ENCODE results near the gene PHACTR1. TPM values are rescaled to one million over a fixed set of nuclear protein-coding genes. Genes with fewer than 3 reads are reported as not detected.

Gene PHACTR1
- total RNA-seq, 2 donors from 2014 or later, result 1.3 to 4.3 TPM

GRCh38 chr6:12987783-12988182, 271.2 kb downstream of the PHACTR1 start:
- no peak for DNase-seq (ENCODE audit: low spot score)
- H3K36me3 ChIP-seq, result no peaks in the 10 kb centered on the region
- H3K4me3 ChIP-seq, result no peak overlapping the region
- TF ChIP-seq POLR2AphosphoS5 (IDR thresholded peaks at IDR 0.05), result no peak
- TF ChIP-seq POLR2A (IDR thresholded peaks at IDR 0.05), result no peak
- no peak for TF ChIP-seq CTCF (IDR thresholded peaks at IDR 0.05)
- no peaks in the 10 kb centered on the region for H3K4me1 ChIP-seq (replicated peaks)
- H3K27ac ChIP-seq, result no peak overlapping the region
- intact Hi-C loops (cut with DNase I), result no loop called here
- H3K9me3 ChIP-seq, result no peaks in the 10 kb centered on the region
- no peaks in the 10 kb centered on the region for H3K27me3 ChIP-seq (replicated peaks; ENCODE audit: insufficient read depth)

GRCh38 chr6:12990162-12990561, 273.6 kb downstream of the PHACTR1 start:
- no peaks in the 10 kb centered on the region for H3K27me3 ChIP-seq (replicated peaks; ENCODE audit: insufficient read depth)
- intact Hi-C loops (cut with DNase I), result no loop called here
- no peaks in the 10 kb centered on the region for H3K36me3 ChIP-seq
- TF ChIP-seq POLR2AphosphoS5 (IDR thresholded peaks at IDR 0.05) (no peak), POLR2A (IDR thresholded peaks at IDR 0.05) (no peak), CTCF (IDR thresholded peaks at IDR 0.05) (no peak)
- no peak overlapping the region for H3K27ac ChIP-seq
- DNase-seq (ENCODE audit: low spot score), result no peak
- H3K4me3 ChIP-seq, result no peak overlapping the region
- WGBS, result 93% methylated on average over 7 of the region's 7 CpGs
- no peaks in the 10 kb centered on the region for H3K9me3 ChIP-seq
- no peaks in the 10 kb centered on the region for H3K4me1 ChIP-seq (replicated peaks)

- Histone ChIP-seq H3K4me3 (no peak overlapping the region), H3K27ac (no peak overlapping the region), H3K36me3 (no peaks in the 10 kb centered on the region), H3K27me3 (replicated peaks; ENCODE audit: insufficient read depth) (no peaks in the 10 kb centered on the region), H3K4me1 (replicated peaks) (no peaks in the 10 kb centered on the region), H3K9me3 (no peaks in the 10 kb centered on the region)
- intact Hi-C loops (cut with DNase I), result no loop called here
- TF ChIP-seq POLR2AphosphoS5 (IDR thresholded peaks at IDR 0.05) (no peak), CTCF (IDR thresholded peaks at IDR 0.05) (no peak), POLR2A (IDR thresholded peaks at IDR 0.05) (no peak)
- 93% methylated on average over 3 of the region's 3 CpGs for WGBS
- DNase-seq (ENCODE audit: low spot score), result no peak
Measured at GRCh38 chr6:12991435-12991834, 274.9 kb downstream of the PHACTR1 start.

- no peaks in the 10 kb centered on the region for H3K4me1 ChIP-seq (replicated peaks)
- no peaks in the 10 kb centered on the region for H3K9me3 ChIP-seq
- WGBS, result 72% methylated on average over 7 of the region's 7 CpGs
- DNase-seq (ENCODE audit: low spot score), result no peak
- intact Hi-C loops (cut with DNase I), result no loop called here
- TF ChIP-seq POLR2A (IDR thresholded peaks at IDR 0.05) (no peak), POLR2AphosphoS5 (IDR thresholded peaks at IDR 0.05) (no peak), CTCF (IDR thresholded peaks at IDR 0.05) (no peak)
- H3K36me3 ChIP-seq, result no peaks in the 10 kb centered on the region
- H3K27me3 ChIP-seq (replicated peaks; ENCODE audit: insufficient read depth), result no peaks in the 10 kb centered on the region
- H3K27ac ChIP-seq, result no peak overlapping the region
- H3K4me3 ChIP-seq, result no peak overlapping the region
Measured at GRCh38 chr6:12992770-12993169, 276.2 kb downstream of the PHACTR1 start.

- Histone ChIP-seq H3K36me3 (no peaks in the 10 kb centered on the region), H3K27ac (no peak overlapping the region), H3K4me3 (no peak overlapping the region), H3K27me3 (replicated peaks; ENCODE audit: insufficient read depth) (no peaks in the 10 kb centered on the region), H3K9me3 (no peaks in the 10 kb centered on the region), H3K4me1 (replicated peaks) (no peaks in the 10 kb centered on the region)
- intact Hi-C loops (cut with DNase I), result no loop called here
- 90% methylated on average over 5 of the region's 5 CpGs for WGBS
- no peak for TF ChIP-seq POLR2A (IDR thresholded peaks at IDR 0.05)
- no peak for TF ChIP-seq CTCF (IDR thresholded peaks at IDR 0.05)
- TF ChIP-seq POLR2AphosphoS5 (IDR thresholded peaks at IDR 0.05), result no peak
- no peak for DNase-seq (ENCODE audit: low spot score)
Measured at GRCh38 chr6:12993283-12993898, 276.8 kb downstream of the PHACTR1 start.

Data from prostate gland (tissue), 2 donors.